HepG2 (cell line): ENCODE data around the gene ZNF446. TPM values are rescaled to one million over a fixed set of nuclear protein-coding genes. Genes with fewer than 3 reads are reported as not detected.

Source experiments
- ATAC-seq: fragments of 200-7000 bp; cut with Tn5 transposase; 3 replicates; pipeline ENCODE4 v1.9.1; 2020; ENCODE audit warnings: mild to moderate bottlenecking, moderate library complexity
- BruUV-seq: library from RNA; stranded (reverse); fragments of 400-500 nt; replicated peaks from 2 replicates; lab custom pipeline; 2021; lab: Mats Ljungman, UMichigan
- CTCF ChIA-PET: fragments of 300-600 bp; formaldehyde crosslinking; extraction: SDS; loops from one replicate; lab custom pipeline; 2021; ENCODE audit warnings: low total read pairs, inconsistent platforms, low intra/inter-chr PET ratio; lab: Yijun Ruan, JAX
- POLR2A ChIA-PET: fragments of 350-600 bp; sonication (Branson Sonifier 250); formaldehyde crosslinking; loops from one replicate; lab custom pipeline; 2020; ENCODE audit warnings: antibody characterized with exemption, inconsistent platforms; lab: Yijun Ruan, JAX
- DNase-seq: peaks from one replicate; pipeline ENCODE4 v3.0.0-alpha.2; 2015; ENCODE audit warnings: low spot score
- FAIRE-seq: peaks from 3 replicates; lab custom pipeline; 2011; peaks lifted over from hg19 to GRCh38; lab: Jason Lieb, UNC
- H2AFZ ChIP-seq: one replicate; pipeline ENCODE4 v1.6.1; 2011; ENCODE audit warnings: low read length, inconsistent platforms
- H3K27ac ChIP-seq: fragments of 300-600 bp; 3 replicates; pipeline ENCODE4 v1.8.0; 2011; ENCODE audit warnings: mixed run types, mild to moderate bottlenecking, mixed read lengths, low read length, inconsistent platforms; ENCODE audit not compliant: insufficient read depth; ENCODE audit errors: extremely low read length
- H3K27me3 ChIP-seq, 2 experiments: fragments of 200-600 bp in 1 of 2; 2 replicates in 1 of 2; 3 replicates in 1 of 2; pipeline versions ENCODE4 v1.6.0 to v1.8.0; 2011; ENCODE audit warnings: low read length in 2 of 2, mild to moderate bottlenecking in 2 of 2, moderate library complexity in 2 of 2, inconsistent platforms in 1 of 2; ENCODE audit not compliant: insufficient read depth in 2 of 2, control insufficient read depth in 1 of 2
- H3K36me3 ChIP-seq, 2 experiments: fragments of 200-600 bp in 1 of 2; replicated peaks in 1 of 2; 2 replicates in 1 of 2; 3 replicates in 1 of 2; pipeline versions ENCODE4 v1.5.1 to v1.8.0; 2011; ENCODE audit warnings: low read length in 2 of 2, inconsistent platforms in 1 of 2; ENCODE audit not compliant: insufficient read depth in 2 of 2, control insufficient read depth in 1 of 2
- H3K4me1 ChIP-seq: 2 replicates; pipeline ENCODE4 v1.5.1; 2012; ENCODE audit warnings: low read length, inconsistent platforms; ENCODE audit not compliant: insufficient read depth
- H3K4me2 ChIP-seq: 2 replicates; pipeline ENCODE4 v1.6.0; 2011; ENCODE audit warnings: low read depth, low read length, inconsistent platforms
- H3K4me3 ChIP-seq, 3 experiments: fragments of 200-600 bp in 1 of 3; sonication (generic), shearing (Covaris generic) in 1 of 3; replicated peaks in 1 of 3; 2 replicates each; pipeline ENCODE4 v1.5.1; 2011 to 2016; ENCODE audit warnings: low read length in 3 of 3, inconsistent platforms in 2 of 3, low read depth in 2 of 3, mild to moderate bottlenecking in 2 of 3, control low read depth in 1 of 3, mixed read lengths in 1 of 3; ENCODE audit not compliant: insufficient read depth in 1 of 3
- H3K79me2 ChIP-seq: one replicate; pipeline ENCODE4 v1.6.1; 2011; ENCODE audit warnings: low read length, inconsistent platforms; ENCODE audit not compliant: insufficient read depth
- H3K9ac ChIP-seq: 2 replicates; pipeline ENCODE4 v1.6.0; 2011; ENCODE audit warnings: mild to moderate bottlenecking, low read depth, low read length, inconsistent platforms; ENCODE audit not compliant: insufficient read depth
- H3K9me3 ChIP-seq: 2 replicates; pipeline ENCODE4 v1.5.1; 2012; ENCODE audit warnings: mild to moderate bottlenecking, low read length
- H4K20me1 ChIP-seq: 2 replicates; pipeline ENCODE4 v1.6.0; 2011; ENCODE audit warnings: inconsistent platforms, mild to moderate bottlenecking, low read length, moderate library complexity; ENCODE audit not compliant: insufficient read depth
- CSRNP1 ChIP-seq: sonication (generic); formaldehyde crosslinking; IDR thresholded peaks from 2 replicates; pipeline ENCODE4 v1.8.1; 2023; ENCODE audit warnings: mild to moderate bottlenecking, missing genetic modification reagents
- FOSL1 ChIP-seq: sonication (generic); formaldehyde crosslinking; IDR thresholded peaks from 2 replicates; pipeline ENCODE4 v1.9.0; 2021; ENCODE audit warnings: missing genetic modification reagents, borderline replicate concordance
- GTF2F1 ChIP-seq: fragments of 150-350 bp; IDR thresholded peaks from 2 replicates; pipeline ENCODE4 v1.6.1; 2014; ENCODE audit warnings: low read length
- LRRFIP1 ChIP-seq: sonication (generic); formaldehyde crosslinking; conservative IDR thresholded peaks from 2 replicates; pipeline ENCODE4 v1.4.0; 2020; ENCODE audit warnings: missing genetic modification reagents
- MIER3 ChIP-seq: IDR thresholded peaks from 2 replicates; pipeline ENCODE4 v1.6.1; 2016; ENCODE audit warnings: missing compliant biosample characterization, borderline replicate concordance
- NFYB ChIP-seq: sonication (generic); formaldehyde crosslinking; IDR thresholded peaks from 2 replicates; pipeline ENCODE4 v1.4.0; 2020; ENCODE audit warnings: missing genetic modification reagents
- PHF20 ChIP-seq: sonication (generic); formaldehyde crosslinking; IDR thresholded peaks from 2 replicates; pipeline ENCODE4 v1.5.0; 2020; ENCODE audit warnings: mild to moderate bottlenecking, missing genetic modification reagents
- PRPF4 ChIP-seq: fragments of 200-400 bp; formaldehyde crosslinking; IDR thresholded peaks from 2 replicates; pipeline ENCODE4 v1.6.1; 2016; ENCODE audit warnings: low read length, low read depth; ENCODE audit not compliant: poor library complexity, severe bottlenecking
- REXO4 ChIP-seq: sonication (generic); formaldehyde crosslinking; IDR thresholded peaks from 2 replicates; pipeline ENCODE4 v1.8.0; 2022; ENCODE audit warnings: missing genetic modification reagents, mild to moderate bottlenecking, borderline replicate concordance
- SYNCRIP ChIP-seq: fragments of 200-400 bp; formaldehyde crosslinking; IDR thresholded peaks from 2 replicates; pipeline ENCODE4 v1.6.1; 2018; ENCODE audit warnings: mild to moderate bottlenecking, low read depth, low read length; ENCODE audit not compliant: insufficient read depth
- THYN1 ChIP-seq: sonication (generic); formaldehyde crosslinking; IDR thresholded peaks from 2 replicates; pipeline ENCODE4 v1.8.1; 2023; ENCODE audit warnings: low read depth, mild to moderate bottlenecking, moderate library complexity, missing genetic modification reagents, borderline replicate concordance
- USF2 ChIP-seq, 2 experiments: sonication (generic) in 1 of 2; formaldehyde crosslinking in 1 of 2; IDR thresholded peaks; 2 replicates each; pipeline versions ENCODE4 v1.5.1 to v1.6.1; 2011 to 2020; ENCODE audit warnings: borderline replicate concordance in 1 of 2, low read depth in 1 of 2, low read length in 1 of 2, mild to moderate bottlenecking in 1 of 2, missing genetic modification reagents in 1 of 2, moderate library complexity in 1 of 2
- ZBTB7B ChIP-seq: sonication (generic); formaldehyde crosslinking; IDR thresholded peaks from 2 replicates; pipeline ENCODE4 v1.4.0; 2020; ENCODE audit warnings: missing genetic modification reagents
- ZFP37 ChIP-seq: sonication (generic); formaldehyde crosslinking; IDR thresholded peaks from 2 replicates; pipeline ENCODE4 v1.4.0; 2020; ENCODE audit warnings: missing genetic modification reagents, borderline replicate concordance
- ZNF263 ChIP-seq: sonication (generic); formaldehyde crosslinking; IDR thresholded peaks from 2 replicates; pipeline ENCODE4 v1.4.0; 2020; ENCODE audit warnings: missing genetic modification reagents
- ZNF564 ChIP-seq: sonication (generic); formaldehyde crosslinking; IDR thresholded peaks from 2 replicates; pipeline ENCODE4 v1.8.1; 2023; ENCODE audit warnings: mild to moderate bottlenecking, missing genetic modification reagents
- ZNF773 ChIP-seq: sonication (generic); formaldehyde crosslinking; IDR thresholded peaks from 2 replicates; pipeline ENCODE4 v1.4.0; 2020; ENCODE audit warnings: missing genetic modification reagents, borderline replicate concordance
- ZNF878 ChIP-seq: sonication (generic); formaldehyde crosslinking; IDR thresholded peaks from 2 replicates; pipeline ENCODE4 v1.8.1; 2023; ENCODE audit warnings: mild to moderate bottlenecking, missing genetic modification reagents, moderate library complexity
- ZSCAN25 ChIP-seq: sonication (generic); formaldehyde crosslinking; IDR thresholded peaks from 2 replicates; pipeline ENCODE4 v1.8.0; 2022; ENCODE audit warnings: mild to moderate bottlenecking, missing genetic modification reagents
- WGBS: methylation state at CpG from one replicate; pipeline ENCODE4 v1.1.6; 2017; ENCODE audit warnings: low lambda C conversion rate; 5-methylcytosine and 5-hydroxymethylcytosine counted together
- in situ Hi-C: cut with HindIII; loops from 2 replicates; pipeline ENCODE4 v1.10.0; 2017; ENCODE audit warnings: low pct_unique_long_range_greater_than_20kb; ENCODE audit not compliant: extremely low pct_ligation_motif_present
- intact Hi-C: fragments of 100-400 bp; cut with micrococcal nuclease; formaldehyde crosslinking; loops from one replicate; pipeline ENCODE4 v1.10.0; 2022; ENCODE audit not compliant: unreplicated experiment
- polyA plus RNA-seq, 8 experiments: library from polyadenylated mRNA; depleted of rRNA in 3 of 8; stranded (reverse) in 7 of 8; unstranded in 1 of 8; fragments of >200 nt; fragmentation: Illumina TruSeq in 4 of 8; extraction: Trizol in 4 of 8; gene quantifications; 2 replicates each; pipeline versions ENCODE4 v1.2.1 to v1.2.3, GENCODE V29; 2011 to 2016; ENCODE audit warnings: low read depth in 4 of 8, missing spikeins in 1 of 8, mixed read lengths in 1 of 8; ENCODE audit not compliant: insufficient read depth in 1 of 8
- total RNA-seq, 5 experiments: library from RNA; depleted of rRNA; stranded (reverse); fragments of >200 nt; fragmentation: Illumina TruSeq; extraction: Trizol; gene quantifications; 2 replicates each; pipeline ENCODE4 v1.2.3, GENCODE V29; 2016; ENCODE audit warnings: low read depth in 1 of 5

Gene ZNF446
- total and polyA plus RNA-seq, 2 of the 13 experiments (the other 11 are each of a cell fraction or from before 2014, with no cell fraction given) = 3.0 to 3.6 TPM

GRCh38 chr19:58480831-58481230, 4.7 kb downstream of the ZNF446 start:
- no peak for FAIRE-seq
- Histone ChIP-seq H3K27me3 (no peaks in the 10 kb centered on the region), H3K4me2 (no peak overlapping the region), H2AFZ (no peak overlapping the region), H3K27ac (no peak overlapping the region), H4K20me1 (no peaks in the 10 kb centered on the region), H3K36me3 (peaks cover 1 to 18% of the 10 kb centered on the region in 2 experiments; a peak in 2 of 5 replicates), H3K4me3 (no peak overlapping the region), H3K9me3 (no peaks in the 10 kb centered on the region), H3K4me1 (peaks cover 10% of the 10 kb centered on the region), H3K79me2 (no peaks in the 10 kb centered on the region), H3K9ac (no peak overlapping the region)
- intact Hi-C loops = no loop called here
- no TSS peak for BruUV-seq
- in situ Hi-C loops = no loop called here
- ChIA-PET CTCF (no interaction called here), POLR2A (no interaction called here)
- no peak for ATAC-seq
- no peak for DNase-seq
- TF ChIP-seq ZNF773 (CRISPR knock-in tag) = no peak
- TF ChIP-seq ZNF263 = no peak
- no peak for TF ChIP-seq ZFP37
- TF ChIP-seq MIER3 = no peak
- no peak for TF ChIP-seq LRRFIP1
- no peak for TF ChIP-seq ZSCAN25 (CRISPR knock-in tag)
- TF ChIP-seq CSRNP1 (CRISPR knock-in tag) = no peak
- no peak for TF ChIP-seq ZNF564
- TF ChIP-seq FOSL1 (CRISPR knock-in tag) = no peak
- TF ChIP-seq ZBTB7B (CRISPR knock-in tag) = no peak
- TF ChIP-seq GTF2F1 = no peak
- no peak for TF ChIP-seq THYN1 (CRISPR knock-in tag)
- TF ChIP-seq SYNCRIP = no peak
- no peak for TF ChIP-seq PHF20 (CRISPR knock-in tag)
- no peak for TF ChIP-seq PRPF4
- TF ChIP-seq ZNF878 (CRISPR knock-in tag) = no peak
- no peak for TF ChIP-seq USF2 (IDR thresholded peaks at IDR 0.05; ENCODE audit: low read depth, low read length)
- no peak for TF ChIP-seq USF2 (CRISPR knock-in tag; IDR thresholded peaks at IDR 0.05; ENCODE audit: borderline replicate concordance)
- TF ChIP-seq REXO4 (CRISPR knock-in tag) = no peak
- TF ChIP-seq NFYB = no peak
- WGBS = 100% methylated on average over 1 of the region's 2 CpGs
